ENCODE data around the gene ANK3. TPM values are rescaled to one million over a fixed set of nuclear protein-coding genes. Genes with fewer than 3 reads are reported as not detected.

The ANK3 gene
- total and polyA plus RNA-seq, 7 donors, result 10.8 to 86.7 (median 42.5) TPM

GRCh38 chr10:60338002-60338564 is 51.6 kb downstream of the ANK3 start:
- intact Hi-C loops (cut with DNase I), result no loop called here
- WGBS, 2 donors, result 78 to 84% methylated on average over 2 of the region's 2 CpGs

GRCh38 chr10:60336901-60337630 is 52.6 kb downstream of the ANK3 start:
- H3K27ac ChIP-seq, result no peak overlapping the region
- 79 to 86% methylated on average over 3 of the region's 3 CpGs for WGBS, 2 donors

More at GRCh38 chr10:60338002-60338564, 51.6 kb downstream of the ANK3 start:
- no peak for DNase-seq
- no peaks in the 10 kb centered on the region for H3K36me3 ChIP-seq
- H3K4me3 ChIP-seq, result no peak overlapping the region
- no peak overlapping the region for H3K27ac ChIP-seq
- TF ChIP-seq POLR2A (IDR thresholded peaks at IDR 0.05) (no peak), POLR2AphosphoS5 (IDR thresholded peaks at IDR 0.05) (no peak), EP300 (IDR thresholded peaks at IDR 0.05) (no peak), CTCF (IDR thresholded peaks at IDR 0.05) (no peak)
- H3K9me3 ChIP-seq, result no peaks in the 10 kb centered on the region
- H3K27me3 ChIP-seq, result no peaks in the 10 kb centered on the region
- peaks cover 0 to 5% (median 0%) of the 10 kb centered on the region in 4 donors for H3K4me1 ChIP-seq

GRCh38 chr10:60335708-60336107 is 54.0 kb downstream of the ANK3 start:
- no peaks in the 10 kb centered on the region for H3K9me3 ChIP-seq
- intact Hi-C loops (cut with DNase I), result no loop called here
- H3K4me3 ChIP-seq, result no peak overlapping the region
- 89 to 93% methylated on average over 5 of the region's 5 CpGs for WGBS, 2 donors
- peaks cover 0 to 5% (median 0%) of the 10 kb centered on the region in 4 donors for H3K4me1 ChIP-seq
- H3K36me3 ChIP-seq, result no peaks in the 10 kb centered on the region
- H3K27me3 ChIP-seq, result no peaks in the 10 kb centered on the region
- H3K27ac ChIP-seq, result no peak overlapping the region
- TF ChIP-seq POLR2A (IDR thresholded peaks at IDR 0.05) (no peak), POLR2AphosphoS5 (IDR thresholded peaks at IDR 0.05) (no peak), CTCF (IDR thresholded peaks at IDR 0.05) (no peak), EP300 (IDR thresholded peaks at IDR 0.05) (no peak)
- DNase-seq, result no peak

More at GRCh38 chr10:60336901-60337630, 52.6 kb downstream of the ANK3 start:
- Histone ChIP-seq H3K4me1 (peaks cover 0 to 5% (median 0%) of the 10 kb centered on the region in 4 donors), H3K4me3 (no peak overlapping the region), H3K27me3 (no peaks in the 10 kb centered on the region), H3K36me3 (no peaks in the 10 kb centered on the region), H3K9me3 (no peaks in the 10 kb centered on the region)
- intact Hi-C loops (cut with DNase I), result no loop called here
- DNase-seq, result no peak
- TF ChIP-seq POLR2A (IDR thresholded peaks at IDR 0.05) (no peak), POLR2AphosphoS5 (IDR thresholded peaks at IDR 0.05) (no peak), EP300 (IDR thresholded peaks at IDR 0.05) (no peak), CTCF (IDR thresholded peaks at IDR 0.05) (no peak)

DNA sequence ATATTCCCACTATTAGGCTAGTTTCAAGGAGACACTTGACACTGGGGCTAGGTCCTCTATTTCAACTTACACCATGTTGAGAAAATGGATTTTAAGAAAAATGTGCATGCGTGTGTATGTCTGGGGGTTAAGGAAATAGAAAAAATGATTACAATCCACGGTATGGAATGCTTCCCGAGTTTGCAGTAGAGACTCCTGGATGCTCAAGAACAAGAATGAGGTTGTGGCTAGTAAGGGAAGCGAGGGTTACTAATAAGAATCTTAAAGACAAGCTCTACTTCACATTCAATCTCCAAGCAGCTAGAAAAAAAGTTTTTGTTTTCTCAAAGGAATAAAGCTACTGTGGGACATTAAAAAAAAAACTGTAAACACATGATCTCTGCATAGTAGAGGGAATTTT is 54.7 kb downstream of the ANK3 start:
- H3K27me3 ChIP-seq, result no peaks in the 10 kb centered on the region
- peaks cover 0 to 1% (median 0%) of the 10 kb centered on the region in 4 donors for H3K9me3 ChIP-seq
- DNase-seq, result no peak
- 66 to 69% methylated on average over 4 of the region's 4 CpGs for whole genome bisulfite sequencing, 2 donors
- H3K4me1 ChIP-seq, result peaks cover 0 to 5% (median 0%) of the 10 kb centered on the region in 4 donors
- no peak overlapping the region for H3K27ac ChIP-seq
- no peak overlapping the region for H3K4me3 ChIP-seq
- no peak for TF ChIP-seq POLR2AphosphoS5 (IDR thresholded peaks at IDR 0.05)
- TF ChIP-seq POLR2A (IDR thresholded peaks at IDR 0.05), result no peak
- intact Hi-C loops (cut with DNase I), result no loop called here
- H3K36me3 ChIP-seq, result no peaks in the 10 kb centered on the region

DNA sequence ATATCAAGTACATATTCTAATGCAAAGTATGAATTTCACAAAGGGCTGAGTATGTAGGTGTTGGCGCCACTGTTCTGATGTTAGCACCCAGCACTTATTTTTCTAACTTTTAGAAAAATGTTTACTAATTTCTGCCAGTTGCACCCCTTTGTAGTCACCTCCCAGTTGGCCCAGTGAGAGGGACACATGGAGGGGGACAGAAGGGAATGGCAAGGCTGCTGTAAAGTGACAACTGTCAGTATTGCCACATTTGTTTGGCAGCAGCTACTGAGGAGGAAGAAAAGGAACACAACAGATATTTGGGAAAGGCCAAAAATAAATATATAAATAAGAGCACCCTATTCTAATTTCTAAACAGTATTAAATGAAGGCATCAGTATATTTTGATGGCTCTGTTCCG is 57.3 kb downstream of the ANK3 start:
- Histone ChIP-seq H3K4me3 (no peak overlapping the region), H3K9me3 (peaks cover 0 to 2% (median 0%) of the 10 kb centered on the region in 4 donors), H3K27ac (no peak overlapping the region), H3K36me3 (no peaks in the 10 kb centered on the region), H3K4me1 (peaks cover 0 to 5% (median 0%) of the 10 kb centered on the region in 4 donors), H3K27me3 (no peaks in the 10 kb centered on the region)
- 70 to 71% methylated on average over 2 of the region's 2 CpGs for WGBS, 2 donors
- no peak for DNase-seq
- no peak for TF ChIP-seq CTCF (IDR thresholded peaks at IDR 0.05)
- no peak for TF ChIP-seq EP300 (IDR thresholded peaks at IDR 0.05)
- TF ChIP-seq POLR2A (IDR thresholded peaks at IDR 0.05), result no peak
- no peak for TF ChIP-seq POLR2AphosphoS5 (IDR thresholded peaks at IDR 0.05)
- intact Hi-C loops (cut with DNase I), result no loop called here

All from sigmoid colon (tissue), 7 donors.